GM19351 (cell line): ENCODE data around the gene MPP7.

Experiments used
- ATAC-seq: cut with Tn5 transposase; IDR thresholded peaks from one replicate; pipeline ENCODE4 v1.9.1; 2021; ENCODE audit warnings: mild to moderate bottlenecking, moderate library complexity; ENCODE audit not compliant: unreplicated experiment

Gene MPP7

DNA sequence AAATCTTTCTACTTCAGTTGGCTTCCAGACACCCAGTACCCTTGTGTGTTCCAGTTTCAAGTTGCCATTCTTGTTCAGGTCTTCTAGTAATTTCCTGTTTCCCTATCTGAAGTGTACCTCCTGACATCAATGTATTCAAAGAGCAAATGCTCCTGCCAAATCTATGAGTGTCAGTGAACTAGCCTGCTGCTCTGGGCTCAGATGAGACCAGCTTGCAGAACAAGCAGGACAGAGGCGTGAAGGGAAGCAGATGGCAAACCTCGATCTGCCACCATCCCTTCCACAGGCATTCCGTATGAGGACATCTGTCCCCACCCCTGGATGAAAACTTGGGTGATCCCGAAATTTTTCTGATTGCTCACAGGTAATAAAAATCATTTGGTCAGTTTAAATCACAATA lies 4.4 kb upstream of the MPP7 start:
- no peak for ATAC-seq

DNA sequence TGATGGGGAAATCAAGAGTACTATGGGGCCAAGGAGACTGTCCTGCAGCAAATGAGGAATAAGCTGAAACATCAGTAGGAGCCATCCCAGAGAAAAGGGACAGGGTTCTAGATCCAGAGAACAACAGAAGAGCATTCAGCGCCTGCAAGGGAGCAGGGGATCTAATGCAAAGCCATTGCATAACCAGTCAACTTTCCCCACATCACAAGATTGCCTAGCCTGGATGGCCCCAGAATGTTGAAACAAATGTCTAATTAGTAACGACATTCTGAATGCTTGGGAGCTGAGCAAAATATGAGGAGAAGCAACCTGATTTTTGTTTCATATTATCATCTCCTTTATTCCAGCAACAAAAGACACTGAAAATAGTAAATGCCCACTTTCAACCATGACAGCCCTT lies 2.7 kb upstream of the MPP7 start:
- no peak for ATAC-seq

GRCh38 chr10:28304032-28304571 lies 1.2 kb upstream of the MPP7 start:
- ATAC-seq = no peak

GRCh38 chr10:28302012-28302637 lies 739 bp downstream of the MPP7 start:
- no peak for ATAC-seq

- ATAC-seq = no peak
Measured at GRCh38 chr10:28300027-28300426, 2.8 kb downstream of the MPP7 start.

GRCh38 chr10:28298951-28299350 lies 3.9 kb downstream of the MPP7 start:
- ATAC-seq = no peak

DNA sequence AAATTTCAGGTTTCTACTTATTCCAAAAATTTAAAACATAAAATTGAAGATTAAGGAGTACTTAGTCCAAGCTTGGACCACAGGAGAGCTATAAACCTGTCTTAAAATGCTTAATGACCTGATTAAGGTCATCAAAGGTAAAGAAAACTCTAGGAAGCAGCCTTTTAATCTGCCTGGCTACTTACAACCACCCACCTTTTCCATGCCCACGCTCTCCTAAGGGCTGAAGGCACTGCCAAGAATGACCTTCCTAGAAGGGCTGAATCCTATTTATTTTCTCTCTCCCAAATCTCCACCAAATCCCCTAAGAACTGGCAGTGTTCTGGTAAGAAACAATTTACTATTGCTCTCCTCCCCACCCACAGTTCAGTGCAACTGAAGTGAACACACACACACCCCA lies 6.8 kb downstream of the MPP7 start:
- ATAC-seq = no peak

DNA sequence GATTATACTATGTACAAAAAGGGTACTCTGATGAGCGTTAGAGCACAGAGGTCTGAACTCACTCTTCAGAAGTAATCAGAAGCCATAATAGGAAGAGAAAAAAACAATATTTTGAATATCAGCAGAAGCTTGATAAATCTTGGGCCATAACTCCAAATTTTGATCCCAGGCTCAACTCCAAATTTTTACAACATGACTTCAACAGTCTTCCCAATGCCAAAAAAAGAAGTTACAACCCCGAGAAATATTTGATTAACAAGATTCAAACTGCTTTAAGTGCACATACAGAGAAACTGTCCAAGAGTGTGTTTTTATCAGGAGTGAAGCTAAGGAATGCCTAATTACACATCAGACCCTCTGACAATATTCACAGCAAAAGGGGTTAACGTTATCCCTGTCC lies 7.5 kb downstream of the MPP7 start:
- ATAC-seq = no peak

DNA sequence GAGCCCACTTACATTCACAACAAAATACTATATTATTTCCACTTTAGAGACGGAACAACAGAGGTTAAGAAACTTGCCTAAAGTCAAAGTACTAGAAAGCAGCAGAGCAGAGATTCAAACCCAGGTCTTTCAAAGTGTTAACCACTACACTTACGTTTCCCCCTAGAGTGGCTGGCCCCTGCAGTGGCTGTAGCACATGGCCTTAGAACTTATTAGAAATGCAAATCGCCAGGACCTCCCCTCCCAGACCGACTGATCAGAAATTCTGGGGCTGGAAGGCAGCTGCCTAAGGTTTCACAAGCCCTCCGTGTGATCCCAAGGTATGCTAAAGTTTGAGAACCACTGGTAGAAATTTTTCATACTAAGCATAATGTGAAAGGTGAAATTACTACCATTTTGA lies 8.1 kb downstream of the MPP7 start:
- ATAC-seq = no peak

- ATAC-seq = no peak
Measured at GRCh38 chr10:28294169-28294532, 8.7 kb downstream of the MPP7 start.

DNA sequence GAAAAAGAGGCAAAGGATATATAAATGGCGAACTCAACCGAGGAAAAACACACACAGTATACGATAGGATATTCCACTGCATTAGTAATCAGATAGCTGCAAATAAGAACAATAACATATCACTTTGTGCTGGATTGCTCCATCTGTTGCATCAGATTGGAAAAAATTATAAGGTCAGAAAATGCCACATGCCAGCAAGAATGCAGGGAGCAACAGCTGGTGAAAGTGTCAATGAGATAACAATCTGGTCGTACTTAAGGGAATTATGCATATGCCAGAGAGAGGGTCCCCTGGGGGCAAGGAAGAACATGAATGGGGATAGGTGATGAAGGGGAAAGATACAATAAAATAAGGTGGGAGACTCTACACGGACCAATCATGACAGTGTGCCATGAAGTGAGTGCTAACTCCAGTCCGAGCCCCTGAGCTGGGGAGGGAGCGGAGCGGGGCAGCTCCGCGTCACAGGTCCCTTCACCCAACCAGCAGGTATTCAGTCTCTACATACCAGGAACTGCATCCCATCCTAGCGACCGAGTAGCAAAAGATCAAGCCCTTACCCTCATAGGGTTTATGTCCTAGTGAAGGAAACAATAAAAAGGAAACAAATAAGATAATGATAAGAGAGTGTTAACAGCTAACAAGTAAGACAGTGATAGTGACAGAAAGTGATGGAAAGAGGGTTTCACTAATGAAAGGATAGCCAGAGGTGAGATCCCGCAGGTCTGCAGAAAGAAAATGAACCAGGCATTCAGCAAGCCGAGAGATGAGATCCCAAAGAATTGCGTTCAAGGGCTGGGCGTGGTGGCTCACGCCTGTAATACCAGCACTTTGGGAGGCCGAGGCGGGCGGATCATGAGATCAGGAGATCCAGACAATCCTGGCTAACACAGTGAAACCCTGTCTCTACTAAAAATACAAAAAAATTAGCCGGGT lies 9.4 kb downstream of the MPP7 start:
- no peak for ATAC-seq

- ATAC-seq = no peak
Measured at GRCh38 chr10:28291881-28292297, 11.0 kb downstream of the MPP7 start.

- ATAC-seq = no peak
Measured at GRCh38 chr10:28285816-28286215, 17.0 kb downstream of the MPP7 start.

DNA sequence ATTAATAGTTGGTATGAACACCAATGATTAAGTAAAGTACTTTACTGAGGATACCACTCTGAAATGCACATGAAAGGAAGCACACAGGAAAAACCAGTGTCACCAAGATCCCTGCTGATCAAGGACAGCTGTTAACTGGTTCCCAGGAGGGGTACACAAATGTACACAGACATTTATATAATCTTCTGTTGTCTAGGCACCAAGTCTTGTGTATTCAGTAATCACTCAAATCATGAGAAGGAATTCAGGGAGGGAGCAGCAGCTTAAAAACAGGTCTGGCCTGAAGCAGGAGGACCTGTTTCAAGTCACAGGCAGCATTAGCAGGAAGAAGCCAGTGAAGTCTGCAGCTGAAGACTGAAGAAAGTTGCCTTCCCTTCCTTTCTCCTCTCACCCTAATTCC lies 18.7 kb downstream of the MPP7 start:
- no peak for ATAC-seq

DNA sequence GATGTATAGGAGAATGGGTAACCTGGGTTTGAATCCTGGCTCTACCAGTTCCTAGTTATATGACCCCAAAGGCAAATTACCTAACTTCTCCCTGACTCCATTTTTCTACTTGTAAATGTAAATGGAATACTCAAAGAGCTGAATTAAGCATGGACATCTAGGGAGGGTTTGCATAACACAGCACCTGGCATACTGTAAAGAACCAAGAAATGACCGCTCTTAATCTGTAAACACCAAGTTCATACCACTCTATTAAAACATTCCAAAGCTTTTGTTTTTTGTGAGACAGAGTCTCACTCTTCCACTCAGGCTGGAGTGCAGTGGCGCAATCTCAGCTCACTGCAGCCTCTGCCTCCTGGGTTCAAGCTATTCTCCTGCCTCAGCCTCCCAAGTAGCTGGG lies 19.6 kb downstream of the MPP7 start:
- no peak for ATAC-seq

DNA sequence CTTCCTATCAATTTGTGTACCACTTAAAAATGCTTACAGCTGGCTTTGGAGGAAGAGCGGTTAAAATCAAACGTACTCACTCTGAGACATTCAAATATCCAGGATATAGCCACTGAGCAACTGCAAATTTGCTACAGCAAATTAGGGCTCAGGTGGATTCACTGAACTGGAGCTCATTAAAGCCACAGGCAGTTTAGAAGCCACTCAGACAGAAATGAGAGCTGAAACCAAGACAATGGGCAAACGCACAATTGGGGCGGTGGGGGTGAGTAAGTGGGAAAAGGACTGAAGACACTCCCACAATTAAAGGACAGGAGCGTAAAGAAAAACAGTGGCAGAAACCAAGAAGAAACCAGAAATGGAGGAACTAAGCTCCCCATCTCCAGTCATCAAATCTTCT lies 20.5 kb downstream of the MPP7 start:
- ATAC-seq = no peak

DNA sequence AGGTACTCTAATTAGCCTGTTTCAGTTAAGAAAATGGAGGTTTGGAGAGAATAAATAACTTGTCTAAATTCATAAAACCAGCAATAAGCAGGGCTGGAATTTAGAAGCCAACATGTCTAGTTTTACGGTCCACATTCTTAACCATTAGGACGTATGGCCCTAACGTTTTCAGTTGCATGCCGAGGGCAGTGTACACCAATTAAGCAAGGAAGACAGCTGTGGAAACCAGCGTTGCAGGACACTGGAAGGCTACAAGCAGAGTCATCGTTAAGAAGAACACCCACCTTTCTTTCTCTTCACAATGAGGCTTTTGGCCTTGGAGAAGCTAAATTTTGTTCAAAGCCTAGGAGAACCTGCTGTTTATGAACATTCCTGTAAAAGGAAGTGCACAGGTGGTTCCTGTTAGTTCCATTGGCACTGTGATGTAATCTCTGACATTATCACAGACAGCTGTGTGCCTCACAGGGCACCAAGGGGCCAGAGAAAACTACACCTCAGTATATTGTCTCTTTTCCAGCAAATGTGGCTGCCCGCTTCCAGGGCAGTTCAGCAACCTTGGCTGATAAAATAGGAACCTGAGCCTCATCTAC lies 21.0 kb downstream of the MPP7 start:
- no peak for ATAC-seq

DNA sequence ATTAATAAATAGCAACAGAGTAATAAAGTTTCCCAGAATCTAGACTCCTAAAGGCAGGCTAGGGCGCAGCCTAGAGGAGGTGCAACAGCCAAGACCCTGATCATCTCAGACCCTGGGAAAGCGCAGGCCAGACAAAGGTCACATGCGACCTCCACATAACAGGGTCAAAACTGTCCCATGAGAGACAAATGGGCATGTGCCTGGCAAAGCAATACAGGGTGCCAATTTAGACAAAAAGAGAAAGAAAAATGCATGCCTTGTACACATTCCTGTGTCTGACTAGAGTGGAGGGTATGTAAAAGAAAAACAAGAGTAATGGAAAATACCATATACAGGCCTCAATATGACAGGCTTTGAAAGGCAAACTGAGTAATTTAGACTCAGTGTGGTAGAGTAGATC lies 22.2 kb downstream of the MPP7 start:
- ATAC-seq = no peak

GRCh38 chr10:28279878-28280277 lies 23.0 kb downstream of the MPP7 start:
- ATAC-seq = no peak

DNA sequence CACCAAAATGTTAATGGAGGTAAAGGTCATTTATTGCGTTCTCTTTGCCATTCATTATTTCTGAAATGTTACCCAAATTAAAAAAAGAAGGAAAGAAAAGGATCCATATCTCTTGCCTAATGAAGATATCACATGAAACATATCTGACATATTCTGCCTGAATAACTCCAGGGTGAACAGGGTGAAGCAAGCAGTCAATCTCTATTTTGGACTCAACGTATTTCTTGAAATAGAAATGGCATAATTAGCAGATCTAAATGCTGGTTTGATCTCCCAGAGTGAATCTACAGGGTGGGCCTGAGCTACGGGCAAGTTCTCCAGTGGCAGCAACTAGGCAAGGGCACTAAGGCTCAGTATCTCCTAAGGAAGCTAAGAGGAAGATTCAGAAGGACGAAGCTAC lies 24.0 kb downstream of the MPP7 start:
- no peak for ATAC-seq

DNA sequence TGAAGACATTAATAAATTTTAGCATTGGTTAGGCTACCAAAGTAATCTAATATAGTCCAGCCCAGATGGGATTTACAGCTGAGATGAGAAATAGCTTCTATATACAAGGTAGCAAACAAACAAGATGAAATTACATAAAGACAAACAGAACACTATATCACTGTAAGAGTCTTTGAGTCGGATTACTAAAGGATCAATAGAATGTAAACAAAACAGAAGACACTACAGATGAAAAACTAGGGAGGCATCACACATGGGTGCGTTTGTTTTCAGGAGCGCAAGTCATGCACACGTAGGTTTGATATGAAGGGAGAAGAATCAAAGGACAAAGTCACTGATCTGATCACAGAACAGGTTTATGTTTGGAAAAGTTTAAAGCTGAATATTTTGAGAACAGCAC lies 26.5 kb downstream of the MPP7 start:
- no peak for ATAC-seq

DNA sequence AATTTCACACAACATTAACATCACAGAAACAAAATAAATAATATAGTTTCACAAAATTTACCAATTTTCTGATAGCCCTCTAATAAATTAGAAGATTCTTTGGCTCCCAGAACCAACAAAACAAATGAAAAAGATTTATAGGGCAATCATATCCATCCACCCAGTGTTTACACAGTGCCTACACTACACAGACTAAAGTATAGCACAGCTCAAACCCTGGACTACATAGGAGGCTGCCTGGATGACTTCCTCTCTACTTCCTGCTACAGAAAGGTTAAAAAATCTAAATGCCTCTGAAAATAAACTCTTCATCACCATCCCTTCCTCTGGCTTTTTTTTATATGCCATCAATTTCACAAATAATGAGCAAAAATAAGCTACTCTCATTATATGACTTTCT lies 28.4 kb downstream of the MPP7 start:
- ATAC-seq = no peak
